22Rv1 (cell line): ENCODE measurements around the gene UNK.
"Not testable (repeated sequence)": the region's sequence is repeated elsewhere in the genome, so short reads cannot be mapped to it uniquely, and the experiment has no call there.

Experiments used
- ZFX ChIP-seq: fragments of 450-650 bp; IDR thresholded peaks from 2 replicates; pipeline ENCODE4 v1.6.1; 2017; ENCODE audit warnings: antibody characterized with exemption, borderline replicate concordance
- TF ChIP-seq, protein P1 (sequence below): fragments of 450-650 bp; IDR thresholded peaks from 2 replicates; pipeline ENCODE4 v1.5.1; 2017; ENCODE audit warnings: mild to moderate bottlenecking

DNA sequence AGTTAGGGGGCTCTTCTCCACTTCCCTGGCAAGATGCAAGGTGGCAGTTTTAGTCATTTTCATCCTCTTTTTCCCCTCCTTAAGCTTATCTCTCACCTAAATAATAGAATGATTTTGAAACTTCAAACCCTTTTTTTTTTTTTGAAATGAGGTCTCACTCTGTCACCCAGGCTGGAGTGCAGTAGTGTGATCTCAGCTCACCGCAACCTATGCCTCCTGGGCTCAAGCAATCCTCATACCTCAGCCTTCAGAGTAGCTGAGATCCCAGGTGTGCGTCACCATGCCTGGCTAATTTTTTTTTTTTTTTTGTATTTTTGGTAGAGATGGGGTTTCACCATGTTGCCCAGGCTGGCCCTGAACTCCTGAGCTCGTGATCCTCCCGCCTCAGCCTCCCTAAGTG, 80.3 kb downstream of the UNK start:
- TF ChIP-seq, protein P1, sequence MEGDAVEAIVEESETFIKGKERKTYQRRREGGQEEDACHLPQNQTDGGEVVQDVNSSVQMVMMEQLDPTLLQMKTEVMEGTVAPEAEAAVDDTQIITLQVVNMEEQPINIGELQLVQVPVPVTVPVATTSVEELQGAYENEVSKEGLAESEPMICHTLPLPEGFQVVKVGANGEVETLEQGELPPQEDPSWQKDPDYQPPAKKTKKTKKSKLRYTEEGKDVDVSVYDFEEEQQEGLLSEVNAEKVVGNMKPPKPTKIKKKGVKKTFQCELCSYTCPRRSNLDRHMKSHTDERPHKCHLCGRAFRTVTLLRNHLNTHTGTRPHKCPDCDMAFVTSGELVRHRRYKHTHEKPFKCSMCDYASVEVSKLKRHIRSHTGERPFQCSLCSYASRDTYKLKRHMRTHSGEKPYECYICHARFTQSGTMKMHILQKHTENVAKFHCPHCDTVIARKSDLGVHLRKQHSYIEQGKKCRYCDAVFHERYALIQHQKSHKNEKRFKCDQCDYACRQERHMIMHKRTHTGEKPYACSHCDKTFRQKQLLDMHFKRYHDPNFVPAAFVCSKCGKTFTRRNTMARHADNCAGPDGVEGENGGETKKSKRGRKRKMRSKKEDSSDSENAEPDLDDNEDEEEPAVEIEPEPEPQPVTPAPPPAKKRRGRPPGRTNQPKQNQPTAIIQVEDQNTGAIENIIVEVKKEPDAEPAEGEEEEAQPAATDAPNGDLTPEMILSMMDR, result not testable (repeated sequence)
- TF ChIP-seq ZFX, result not testable (repeated sequence)
